Peyer's patch (tissue), 4 donors: Measurements from ENCODE around the gene KCNT1. TPM values are rescaled to one million over a fixed set of nuclear protein-coding genes. Genes with fewer than 3 reads are reported as not detected.
A peak's percentile ranks its signal among the peaks of the same experiment; 100 is the strongest.

ENCODE experiments used
- DNase-seq, 3 donors: peaks; one replicate each; pipeline ENCODE4 v3.0.0-alpha.2; 2017 to 2019
- H3K27ac ChIP-seq, 4 donors: fragments of 200-600 bp; sonication (generic); one replicate each; pipeline ENCODE4 v1.5.1; 2016 to 2019
- H3K27me3 ChIP-seq, 2 donors: fragments of 200-600 bp; sonication (generic); one replicate each; pipeline ENCODE4 v1.5.1; 2019
- H3K36me3 ChIP-seq, 3 donors: fragments of 200-600 bp; sonication (generic); one replicate each; pipeline ENCODE4 v1.5.1; 2016 to 2019
- H3K4me1 ChIP-seq, 4 donors: fragments of 200-600 bp; sonication (generic); one replicate each; pipeline ENCODE4 v1.5.1; 2016 to 2019
- H3K4me3 ChIP-seq, 4 donors: fragments of 200-600 bp; sonication (generic); 1 replicate in 3 of 4; 2 replicates in 1 of 4; pipeline ENCODE4 v1.5.1; 2016 to 2019; ENCODE audit warnings: mild to moderate bottlenecking in 1 of 4
- H3K9me3 ChIP-seq, 4 donors: fragments of 200-600 bp; sonication (generic); one replicate each; pipeline ENCODE4 v1.5.1; 2016 to 2019; ENCODE audit warnings: mild to moderate bottlenecking in 1 of 4
- POLR2A ChIP-seq, 2 donors: fragments of 450-650 bp; IDR thresholded peaks; one replicate each; pipeline ENCODE4 v1.5.1; 2017; ENCODE audit warnings: antibody characterized with exemption in 2 of 2, mild to moderate bottlenecking in 2 of 2, moderate library complexity in 2 of 2
- total RNA-seq, 4 donors: library from RNA; depleted of rRNA; stranded (reverse); fragments of >200 nt; gene quantifications; one replicate each; pipeline ENCODE4 v1.1.0, GENCODE V29; 2016
- TF ChIP-seq, protein P1 (sequence below), 6 experiments: fragments of 450-650 bp in 4 of 6; fragments of 200-600 bp in 2 of 6; sonication (generic) in 1 of 6; IDR thresholded peaks; one replicate each; pipeline ENCODE4 v1.5.1; 2017 to 2019; ENCODE audit warnings: antibody characterized with exemption in 6 of 6, mild to moderate bottlenecking in 3 of 6, moderate library complexity in 1 of 6

KCNT1 gene
- under 1 TPM in 1 of 4 donors, not detected in 3; 0.27 TPM for total RNA-seq

DNA sequence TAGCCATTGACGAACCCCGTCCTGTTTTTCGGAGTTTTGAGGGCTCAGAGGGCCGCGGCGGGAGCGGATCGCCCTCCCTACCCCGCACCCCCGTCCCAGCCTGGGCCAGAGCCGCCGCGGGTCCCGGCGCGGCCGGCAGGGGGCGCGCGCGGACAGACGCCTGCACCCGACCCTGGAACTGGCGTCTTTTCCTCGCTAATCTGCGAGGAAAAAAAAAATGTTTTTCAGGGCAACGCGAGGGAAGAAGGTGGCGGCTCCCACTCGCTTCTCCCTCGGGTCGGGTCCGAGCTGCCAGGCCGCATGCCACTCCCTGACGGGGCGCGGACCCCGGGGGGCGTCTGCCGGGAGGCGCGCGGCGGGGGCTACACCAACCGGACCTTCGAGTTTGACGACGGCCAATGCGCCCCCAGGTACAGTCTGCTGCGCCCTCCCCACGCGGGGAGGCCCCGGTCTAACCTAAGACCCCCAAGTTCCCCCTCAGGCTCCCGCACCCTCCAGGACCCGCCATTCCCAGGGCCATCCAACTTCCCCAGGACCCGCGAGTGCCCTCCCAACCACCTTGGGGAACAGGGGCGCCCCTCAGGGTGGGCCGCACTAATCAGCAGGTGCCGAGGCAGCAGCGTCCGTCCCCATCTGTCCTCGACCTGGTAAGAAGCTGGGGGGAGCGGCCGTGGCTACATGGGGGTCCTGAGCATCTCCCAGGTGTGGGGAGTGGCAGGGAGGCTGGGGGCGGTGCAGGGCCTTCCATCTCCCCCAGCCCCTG, at the start of gene KCNT1:
Gene KCNT1, plus strand, starts transcription at position 227 of the 763 bp plus-strand sequence. Its CDS starts 74 bp downstream, at position 301.
- Histone ChIP-seq H3K4me1 (peaks cover 0 to 13% (median 5%) of the 10 kb centered on the region in 4 donors), H3K9me3 (no peaks in the 10 kb centered on the region), H3K27me3 (peaks cover 0 to 7% of the 10 kb centered on the region in 2 donors), H3K36me3 (no peaks in the 10 kb centered on the region), H3K4me3 (peak within 1 kb of the TSS in 1 of 4 donors; percentile 22), H3K27ac (no peak within 1 kb of the TSS)
- TF ChIP-seq POLR2A (IDR thresholded peaks at IDR 0.05) = no peak
- TF ChIP-seq, protein P1, sequence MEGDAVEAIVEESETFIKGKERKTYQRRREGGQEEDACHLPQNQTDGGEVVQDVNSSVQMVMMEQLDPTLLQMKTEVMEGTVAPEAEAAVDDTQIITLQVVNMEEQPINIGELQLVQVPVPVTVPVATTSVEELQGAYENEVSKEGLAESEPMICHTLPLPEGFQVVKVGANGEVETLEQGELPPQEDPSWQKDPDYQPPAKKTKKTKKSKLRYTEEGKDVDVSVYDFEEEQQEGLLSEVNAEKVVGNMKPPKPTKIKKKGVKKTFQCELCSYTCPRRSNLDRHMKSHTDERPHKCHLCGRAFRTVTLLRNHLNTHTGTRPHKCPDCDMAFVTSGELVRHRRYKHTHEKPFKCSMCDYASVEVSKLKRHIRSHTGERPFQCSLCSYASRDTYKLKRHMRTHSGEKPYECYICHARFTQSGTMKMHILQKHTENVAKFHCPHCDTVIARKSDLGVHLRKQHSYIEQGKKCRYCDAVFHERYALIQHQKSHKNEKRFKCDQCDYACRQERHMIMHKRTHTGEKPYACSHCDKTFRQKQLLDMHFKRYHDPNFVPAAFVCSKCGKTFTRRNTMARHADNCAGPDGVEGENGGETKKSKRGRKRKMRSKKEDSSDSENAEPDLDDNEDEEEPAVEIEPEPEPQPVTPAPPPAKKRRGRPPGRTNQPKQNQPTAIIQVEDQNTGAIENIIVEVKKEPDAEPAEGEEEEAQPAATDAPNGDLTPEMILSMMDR (IDR thresholded peaks at IDR 0.05) = peak; percentile 17 to 84 (median 75)
- DNase-seq = peak in 2 of 3 donors; percentile 60 to 69

DNA sequence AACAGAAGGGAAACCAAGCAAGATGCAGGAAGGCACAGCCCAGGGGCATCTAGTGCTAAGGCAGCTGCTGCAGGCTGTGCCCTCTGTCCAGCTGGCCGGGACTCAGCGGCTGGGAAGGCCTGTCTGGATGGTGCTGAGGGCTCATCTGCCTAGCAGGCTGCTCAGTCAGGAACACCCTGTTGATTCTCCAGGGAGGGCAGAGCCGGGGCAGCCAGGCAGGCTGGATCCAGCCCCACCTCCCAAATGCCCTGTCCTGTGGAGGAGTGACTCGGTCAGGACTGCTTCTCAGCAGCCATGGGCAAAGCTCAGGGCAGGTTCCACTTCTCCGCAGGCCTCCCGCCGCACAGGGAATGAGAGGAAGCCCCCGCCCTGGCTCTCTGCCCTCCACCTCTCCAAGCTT, 46.7 kb upstream of the KCNT1 start:
- Histone ChIP-seq H3K27ac (no peak overlapping the region), H3K4me3 (no peak overlapping the region), H3K4me1 (no peaks in the 10 kb centered on the region), H3K27me3 (no peaks in the 10 kb centered on the region), H3K9me3 (no peaks in the 10 kb centered on the region), H3K36me3 (no peaks in the 10 kb centered on the region)
- peak in 1 of 3 donors; percentile 22 for DNase-seq
- TF ChIP-seq, protein P1 (IDR thresholded peaks at IDR 0.05) = no peak
- TF ChIP-seq POLR2A (IDR thresholded peaks at IDR 0.05) = no peak

DNA sequence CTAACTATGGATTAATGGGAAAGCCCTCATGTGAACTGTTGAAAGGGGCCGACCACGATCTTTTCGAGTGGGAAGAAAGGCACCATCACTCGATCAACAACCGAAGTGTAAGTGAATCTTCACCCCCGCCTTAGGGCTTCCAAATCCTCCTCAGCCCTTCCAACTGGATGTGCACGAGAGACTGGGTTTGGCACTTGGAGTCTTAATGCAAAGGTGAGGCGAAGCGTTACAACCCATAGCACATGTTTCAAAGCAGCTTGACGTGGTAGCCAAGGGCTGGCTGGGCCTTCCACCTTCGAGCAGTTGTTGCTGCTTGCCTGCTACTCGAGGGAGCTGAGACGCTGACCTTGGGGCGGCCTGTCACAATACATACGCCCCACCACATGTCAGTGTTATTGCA, 44.6 kb upstream of the KCNT1 start:
- no peaks in the 10 kb centered on the region for H3K36me3 ChIP-seq
- H3K9me3 ChIP-seq = no peaks in the 10 kb centered on the region
- no peak overlapping the region for H3K4me3 ChIP-seq
- no peaks in the 10 kb centered on the region for H3K27me3 ChIP-seq
- no peak overlapping the region for H3K27ac ChIP-seq
- DNase-seq = peak in 1 of 3 donors; percentile 28
- H3K4me1 ChIP-seq = no peaks in the 10 kb centered on the region
- no peak for TF ChIP-seq POLR2A (IDR thresholded peaks at IDR 0.05)
- TF ChIP-seq, protein P1 (IDR thresholded peaks at IDR 0.05) = no peak

DNA sequence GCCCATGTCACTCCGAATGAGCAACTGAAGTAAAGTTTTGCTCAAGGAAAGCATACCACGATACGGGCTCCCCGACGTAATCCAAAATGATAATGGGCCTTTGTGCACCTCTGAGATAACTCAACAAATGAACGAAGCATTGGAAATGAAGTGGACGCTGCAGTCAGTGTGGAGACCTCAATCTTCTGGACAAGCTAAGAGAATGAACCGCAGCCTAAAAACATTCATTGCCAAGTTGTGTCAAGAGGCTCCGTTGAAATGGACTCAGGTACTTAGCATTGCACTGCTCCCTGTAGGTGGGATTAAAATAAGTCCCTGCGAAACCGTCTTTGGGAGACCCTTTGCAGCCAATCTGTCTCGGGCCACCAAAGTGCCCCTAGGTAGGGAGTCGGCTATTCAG, 42.7 kb upstream of the KCNT1 start:
- no peak overlapping the region for H3K27ac ChIP-seq
- H3K4me3 ChIP-seq = no peak overlapping the region
- no peaks in the 10 kb centered on the region for H3K36me3 ChIP-seq
- no peaks in the 10 kb centered on the region for H3K9me3 ChIP-seq
- no peaks in the 10 kb centered on the region for H3K27me3 ChIP-seq
- TF ChIP-seq, protein P1 (IDR thresholded peaks at IDR 0.05) = no peak
- TF ChIP-seq POLR2A (IDR thresholded peaks at IDR 0.05) = no peak
- H3K4me1 ChIP-seq = no peaks in the 10 kb centered on the region
- no peak for DNase-seq

DNA sequence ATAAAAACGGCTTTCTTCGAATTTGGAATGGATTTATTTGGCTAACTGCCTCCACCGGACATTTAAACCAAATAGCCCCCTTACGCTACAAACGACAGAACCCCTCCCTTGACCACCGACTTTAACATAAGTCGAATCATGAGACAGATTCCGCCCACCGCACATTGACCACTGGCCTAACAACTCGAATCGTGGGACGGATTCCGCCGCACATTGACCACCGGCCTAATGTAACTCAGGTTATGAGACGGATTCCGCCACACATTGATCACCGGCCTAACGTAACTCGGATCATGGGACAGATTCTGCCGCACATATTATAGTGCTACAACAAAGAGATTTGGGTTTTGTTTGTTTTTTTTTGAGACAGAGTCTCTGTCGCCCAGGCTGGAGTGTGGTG, 41.6 kb upstream of the KCNT1 start:
- no peak overlapping the region for H3K4me3 ChIP-seq
- TF ChIP-seq, protein P1 (IDR thresholded peaks at IDR 0.05) = no peak
- TF ChIP-seq POLR2A (IDR thresholded peaks at IDR 0.05) = no peak
- no peak overlapping the region for H3K27ac ChIP-seq
- H3K36me3 ChIP-seq = no peaks in the 10 kb centered on the region
- no peaks in the 10 kb centered on the region for H3K27me3 ChIP-seq
- H3K4me1 ChIP-seq = no peaks in the 10 kb centered on the region
- H3K9me3 ChIP-seq = no peaks in the 10 kb centered on the region
- DNase-seq = peak in 1 of 3 donors; percentile 29
